ENCODE data around the gene ALKBH8.

The ALKBH8 gene

GRCh38 chr11:107457205-107457557 is 108.4 kb downstream of the ALKBH8 start:
- Histone ChIP-seq H2BK5ac (ENCODE audit: low read depth, low read length, poor library complexity, severe bottlenecking) (no peak overlapping the region), H3K9ac (ENCODE audit: low read length) (peak overlapping the region; percentile 98), H2AFZ (ENCODE audit: low read depth, low read length) (peak overlapping the region; percentile 77), H3K9me3 (ENCODE audit: control insufficient read depth, low read length) (no peaks in the 10 kb centered on the region), H3K27me3 (ENCODE audit: control insufficient read depth in 1 of 2, insufficient read depth in 1 of 2, low read length in 2 of 2) (no peaks in the 10 kb centered on the region), H3K4me1 (ENCODE audit: control insufficient read depth, insufficient read depth, low read depth, low read length) (no peaks in the 10 kb centered on the region), H2BK120ac (ENCODE audit: low read depth, low read length) (no peak overlapping the region), H4K8ac (ENCODE audit: low read length) (peak overlapping the region; percentile 10), H3K18ac (ENCODE audit: low read depth in 1 of 2, low read length in 2 of 2) (no peak overlapping the region), H3K4me2 (ENCODE audit: low read length, poor library complexity, severe bottlenecking) (peak overlapping the region; percentile 81), H3K36me3 (ENCODE audit: control insufficient read depth in 1 of 2, insufficient read depth in 2 of 2, low read depth in 1 of 2, low read length in 2 of 2) (peaks cover 10 to 21% of the 10 kb centered on the region in 2 experiments), H2AK5ac (ENCODE audit: low read length, severe bottlenecking) (no peak overlapping the region), H3K4me3 (ENCODE audit: insufficient read depth in 1 of 2, low read depth in 1 of 2, low read length in 2 of 2) (peak overlapping the region; percentile 61 to 99), H3K23ac (ENCODE audit: low read length in 2 of 2) (no peak overlapping the region), H4K91ac (ENCODE audit: low read length) (no peak overlapping the region), H3K14ac (ENCODE audit: low read length in 2 of 2) (no peak overlapping the region), H3K27ac (ENCODE audit: low read length, poor library complexity, severe bottlenecking) (peak overlapping the region; percentile 11), H3K4ac (ENCODE audit: low read depth in 1 of 2, low read length in 2 of 2) (peak overlapping the region in 1 of 2 experiments; percentile 89), H2BK12ac (ENCODE audit: low read length in 2 of 2) (no peak overlapping the region), H3K79me1 (replicated peaks; ENCODE audit: low read length, poor library complexity, severe bottlenecking) (peaks cover 9% of the 10 kb centered on the region), H2BK15ac (ENCODE audit: low read depth, poor library complexity, severe bottlenecking) (no peak overlapping the region)
- DNase-seq, result no peak
- 2% methylated on average over 5 of the region's 6 CpGs for WGBS

- Histone ChIP-seq H2AFZ (ENCODE audit: low read depth, low read length) (no peak overlapping the region), H2BK15ac (ENCODE audit: low read depth, poor library complexity, severe bottlenecking) (no peak overlapping the region), H3K9me3 (ENCODE audit: control insufficient read depth, low read length) (no peaks in the 10 kb centered on the region), H3K4me3 (ENCODE audit: insufficient read depth in 1 of 2, low read depth in 1 of 2, low read length in 2 of 2) (no peak overlapping the region), H3K36me3 (ENCODE audit: control insufficient read depth in 1 of 2, insufficient read depth in 2 of 2, low read depth in 1 of 2, low read length in 2 of 2) (peaks cover 10 to 30% of the 10 kb centered on the region in 2 experiments), H3K23ac (ENCODE audit: low read length in 2 of 2) (no peak overlapping the region), H3K4me1 (ENCODE audit: control insufficient read depth, insufficient read depth, low read depth, low read length) (no peaks in the 10 kb centered on the region), H3K4me2 (ENCODE audit: low read length, poor library complexity, severe bottlenecking) (no peak overlapping the region), H3K14ac (ENCODE audit: low read length in 2 of 2) (no peak overlapping the region), H2BK12ac (ENCODE audit: low read length in 2 of 2) (no peak overlapping the region), H3K27me3 (ENCODE audit: control insufficient read depth in 1 of 2, insufficient read depth in 1 of 2, low read length in 2 of 2) (no peaks in the 10 kb centered on the region), H3K79me1 (replicated peaks; ENCODE audit: low read length, poor library complexity, severe bottlenecking) (peaks cover 11% of the 10 kb centered on the region), H4K8ac (ENCODE audit: low read length) (no peak overlapping the region), H4K91ac (ENCODE audit: low read length) (no peak overlapping the region), H3K18ac (ENCODE audit: low read depth in 1 of 2, low read length in 2 of 2) (no peak overlapping the region), H2AK5ac (ENCODE audit: low read length, severe bottlenecking) (no peak overlapping the region), H3K4ac (ENCODE audit: low read depth in 1 of 2, low read length in 2 of 2) (no peak overlapping the region), H2BK120ac (ENCODE audit: low read depth, low read length) (no peak overlapping the region), H3K27ac (ENCODE audit: low read length, poor library complexity, severe bottlenecking) (no peak overlapping the region), H3K9ac (ENCODE audit: low read length) (no peak overlapping the region), H2BK5ac (ENCODE audit: low read depth, low read length, poor library complexity, severe bottlenecking) (no peak overlapping the region)
- WGBS, result 97% methylated on average over 5 of the region's 5 CpGs
- DNase-seq, result no peak
Observed at GRCh38 chr11:107453594-107454286, 111.8 kb downstream of the ALKBH8 start.

Measured in mesenchymal stem cell (in vitro differentiated cells and primary cell).